ENCODE measurements around the gene UBE3B.
"Not testable (repeated sequence)": the region's sequence is repeated elsewhere in the genome, so short reads cannot be mapped to it uniquely, and the experiment has no call there.

UBE3B gene

DNA sequence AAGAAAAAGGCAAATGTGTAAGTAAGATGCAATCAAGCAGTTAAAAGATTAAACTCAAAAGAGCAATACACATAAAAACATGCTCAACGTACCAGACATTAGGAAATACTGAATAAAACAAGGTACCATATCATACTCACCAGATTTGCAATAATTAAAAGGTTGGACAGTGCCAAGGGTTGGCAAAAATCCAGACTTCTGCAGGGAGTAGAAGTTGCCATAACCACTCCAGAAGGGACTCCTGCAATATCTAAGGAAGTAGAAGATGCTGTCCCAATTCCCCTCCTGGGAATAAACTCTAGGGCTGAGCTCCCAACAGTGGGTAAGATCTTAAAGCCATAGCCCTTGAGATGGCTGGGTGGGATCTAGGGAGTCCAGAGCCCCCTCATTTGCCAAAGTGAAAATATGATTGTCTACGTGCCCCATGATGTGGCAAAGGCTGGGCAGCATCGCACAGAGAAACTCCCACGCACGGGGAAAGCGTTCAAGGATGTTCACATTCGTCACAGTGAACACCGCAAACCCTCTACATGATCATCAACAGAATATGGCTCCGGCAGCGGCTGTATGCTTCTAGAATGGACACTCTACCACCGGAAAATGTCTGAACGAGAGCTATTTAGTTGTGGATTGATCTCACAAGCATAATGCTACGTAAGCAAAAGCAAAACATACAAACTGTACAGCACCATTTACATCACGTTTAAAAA, 12.6 kb upstream of the UBE3B start:
- TF ChIP-seq CTCF (IDR thresholded peaks at IDR 0.05; ENCODE audit: borderline replicate concordance, insufficient read depth, low read depth, low read length), result no peak
- H3K4me3 ChIP-seq (ENCODE audit: low read depth, low read length), result no peak overlapping the region

DNA sequence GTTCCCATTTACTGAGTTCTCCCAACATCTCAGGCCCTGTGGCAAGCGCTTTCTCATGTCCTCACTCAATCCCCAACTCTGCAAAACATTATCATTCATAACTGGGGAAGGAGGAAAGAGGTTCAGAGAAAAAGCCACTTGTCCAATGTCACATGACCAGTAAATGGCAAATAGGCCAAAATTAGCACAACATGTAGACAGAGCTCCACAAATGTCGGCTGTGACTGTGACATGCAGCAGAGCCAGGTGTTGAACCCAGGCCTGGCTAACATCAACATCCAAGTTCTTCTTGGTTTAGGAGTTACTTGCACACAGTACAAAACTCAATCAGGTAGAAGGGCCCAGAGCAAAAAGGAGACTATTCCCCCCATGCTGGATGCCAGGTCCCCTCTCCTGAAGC, 11.1 kb upstream of the UBE3B start:
- TF ChIP-seq CTCF (IDR thresholded peaks at IDR 0.05; ENCODE audit: borderline replicate concordance, insufficient read depth, low read depth, low read length), result no peak
- no peak overlapping the region for H3K4me3 ChIP-seq (ENCODE audit: low read depth, low read length)

- TF ChIP-seq CTCF (IDR thresholded peaks at IDR 0.05; ENCODE audit: borderline replicate concordance, insufficient read depth, low read depth, low read length), result no peak
Observed at GRCh38 chr12:109466821-109467220, 10.6 kb upstream of the UBE3B start.

DNA sequence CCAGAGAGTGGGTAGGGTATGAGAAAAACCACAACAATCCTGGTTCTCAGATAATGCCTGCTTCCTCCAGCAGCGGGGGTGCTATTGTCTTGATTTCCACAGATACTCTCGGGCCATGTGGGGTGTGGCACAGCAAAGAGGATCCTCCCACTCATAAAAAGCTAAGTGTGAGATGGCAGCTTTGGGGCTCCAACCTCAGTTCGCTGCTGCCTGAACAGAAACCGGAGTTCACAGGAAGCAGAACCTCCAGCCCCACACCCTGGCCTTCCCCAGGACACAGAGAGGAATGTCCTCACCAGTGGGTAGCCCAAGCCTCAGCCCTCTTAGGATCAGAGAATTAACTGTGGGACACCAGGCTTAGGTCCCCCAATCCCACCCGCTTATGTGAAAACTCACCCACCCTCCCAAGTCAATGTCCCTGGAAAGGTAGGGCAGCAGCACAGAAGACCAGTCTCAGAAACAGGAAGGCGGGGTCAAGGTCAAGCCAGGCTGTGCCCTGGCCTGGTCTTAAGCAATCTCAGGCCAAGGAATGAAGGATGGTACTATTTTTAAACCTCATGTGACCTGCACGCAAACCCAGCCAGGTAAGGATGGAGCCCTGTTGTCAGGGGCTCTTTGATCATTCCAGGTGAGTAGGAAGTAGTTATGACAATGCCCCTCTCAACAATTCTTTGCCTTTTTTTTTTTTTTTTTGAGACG, 9.3 kb upstream of the UBE3B start:
- no peak for TF ChIP-seq CTCF (IDR thresholded peaks at IDR 0.05; ENCODE audit: borderline replicate concordance, insufficient read depth, low read depth, low read length)
- no peak overlapping the region for H3K4me3 ChIP-seq (ENCODE audit: low read depth, low read length)

More at GRCh38 chr12:109466821-109467220, 10.6 kb upstream of the UBE3B start:
- H3K4me3 ChIP-seq (ENCODE audit: low read depth, low read length), result no peak overlapping the region

GRCh38 chr12:109469517-109469916, 7.9 kb upstream of the UBE3B start:
- no peak overlapping the region for H3K4me3 ChIP-seq (ENCODE audit: low read depth, low read length)
- no peak for TF ChIP-seq CTCF (IDR thresholded peaks at IDR 0.05; ENCODE audit: borderline replicate concordance, insufficient read depth, low read depth, low read length)

GRCh38 chr12:109473006-109473405, 4.4 kb upstream of the UBE3B start:
- no peak for TF ChIP-seq CTCF (IDR thresholded peaks at IDR 0.05; ENCODE audit: borderline replicate concordance, insufficient read depth, low read depth, low read length)

DNA sequence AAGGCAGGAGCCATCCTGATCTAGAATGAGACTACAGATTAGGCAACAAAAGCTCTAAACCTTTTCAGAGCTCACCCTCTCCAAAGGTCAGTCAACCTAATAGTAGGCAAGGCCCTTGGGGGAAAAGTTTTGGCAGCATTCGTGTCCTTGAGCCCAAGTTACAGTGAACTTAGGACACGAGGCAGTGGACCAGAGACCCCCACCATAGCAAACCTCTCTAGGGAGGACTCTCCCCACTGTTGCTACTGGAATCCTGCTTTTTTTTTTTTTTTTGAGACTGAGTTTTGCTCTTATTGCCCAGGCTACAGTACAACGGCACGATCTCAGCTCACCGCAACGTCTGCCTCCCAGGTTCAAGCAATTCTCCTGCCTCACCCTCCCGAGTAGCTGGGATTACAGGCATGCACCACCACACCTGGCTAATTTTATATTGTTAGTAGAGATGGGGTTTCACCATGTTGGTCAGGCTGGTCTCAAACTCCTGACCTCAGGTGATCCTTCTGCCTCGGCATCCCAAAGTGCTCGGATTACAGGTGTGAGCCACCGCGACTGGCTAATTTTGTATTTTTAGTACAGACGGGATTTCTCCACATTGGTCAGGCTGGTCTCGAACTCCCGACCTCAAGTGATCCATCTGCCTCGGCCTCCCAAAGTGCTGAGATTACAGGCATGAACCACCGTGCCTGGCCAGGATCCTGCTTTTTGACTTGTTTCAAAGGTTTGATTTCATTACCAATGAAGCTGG, 3.7 kb upstream of the UBE3B start:
- H3K4me3 ChIP-seq (ENCODE audit: low read depth, low read length), result not testable (repeated sequence)

More at GRCh38 chr12:109473006-109473405, 4.4 kb upstream of the UBE3B start:
- H3K4me3 ChIP-seq (ENCODE audit: low read depth, low read length), result no peak overlapping the region

Data from GM12875 (cell line).